HG03342 (cell line): ENCODE data around the gene GLIS2.

ENCODE experiments used
- ATAC-seq: cut with Tn5 transposase; IDR thresholded peaks from one replicate; pipeline ENCODE4 v1.9.1; 2021; ENCODE audit warnings: mild to moderate bottlenecking, moderate library complexity; ENCODE audit not compliant: unreplicated experiment

The GLIS2 gene

DNA sequence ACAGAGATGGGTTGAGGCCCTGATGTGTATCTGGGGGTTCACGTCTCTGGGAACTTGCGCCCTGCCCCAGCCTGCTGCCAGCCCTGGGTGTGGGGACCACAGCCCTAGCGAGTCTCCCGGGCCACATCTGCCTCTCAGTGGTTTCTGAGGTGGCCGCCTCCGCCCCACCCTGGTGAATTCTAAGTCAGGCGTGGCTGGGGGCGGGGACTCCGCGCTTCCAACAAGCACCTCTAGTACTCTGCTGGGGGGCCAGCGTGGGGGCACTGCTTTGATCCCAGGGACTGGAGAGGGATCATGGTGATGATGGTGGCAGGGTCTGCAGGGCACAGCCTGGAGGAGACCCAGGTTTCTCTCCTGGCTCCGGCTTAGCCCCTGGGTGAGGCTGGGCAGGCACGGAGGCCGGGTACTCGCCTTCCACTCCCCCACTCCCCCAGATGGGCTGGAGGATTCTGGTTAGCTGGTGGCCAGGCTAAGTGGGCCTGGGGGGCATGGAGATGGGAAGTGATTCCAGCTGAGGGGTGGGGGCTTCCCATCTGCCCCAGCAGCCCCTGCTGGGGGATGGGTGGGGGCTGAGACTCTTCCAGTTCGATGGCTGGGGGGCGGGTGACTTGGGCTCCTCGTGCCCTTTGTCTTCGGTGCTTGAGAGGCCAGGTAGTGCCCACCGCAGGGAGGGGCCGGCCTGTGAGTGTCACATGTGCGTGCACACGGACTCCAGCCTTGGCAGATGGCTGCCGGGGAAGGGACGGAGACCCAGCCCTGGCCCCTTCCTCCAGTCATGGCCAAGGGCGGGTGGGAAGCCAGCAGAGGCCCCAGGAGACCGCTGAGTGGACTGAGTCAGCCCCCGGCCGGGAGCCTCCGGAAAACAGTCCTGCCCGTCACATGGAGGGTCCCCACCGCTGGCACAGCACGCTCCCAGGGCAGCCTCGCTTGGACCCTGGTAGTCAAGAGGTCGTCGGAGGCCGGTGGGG lies 3.9 kb downstream of the GLIS2 start:
- no peak for ATAC-seq

GRCh38 chr16:4320571-4321137 lies 4.8 kb downstream of the GLIS2 start:
- no peak for ATAC-seq

- ATAC-seq = no peak
Observed at GRCh38 chr16:4321286-4322120, 5.6 kb downstream of the GLIS2 start.

DNA sequence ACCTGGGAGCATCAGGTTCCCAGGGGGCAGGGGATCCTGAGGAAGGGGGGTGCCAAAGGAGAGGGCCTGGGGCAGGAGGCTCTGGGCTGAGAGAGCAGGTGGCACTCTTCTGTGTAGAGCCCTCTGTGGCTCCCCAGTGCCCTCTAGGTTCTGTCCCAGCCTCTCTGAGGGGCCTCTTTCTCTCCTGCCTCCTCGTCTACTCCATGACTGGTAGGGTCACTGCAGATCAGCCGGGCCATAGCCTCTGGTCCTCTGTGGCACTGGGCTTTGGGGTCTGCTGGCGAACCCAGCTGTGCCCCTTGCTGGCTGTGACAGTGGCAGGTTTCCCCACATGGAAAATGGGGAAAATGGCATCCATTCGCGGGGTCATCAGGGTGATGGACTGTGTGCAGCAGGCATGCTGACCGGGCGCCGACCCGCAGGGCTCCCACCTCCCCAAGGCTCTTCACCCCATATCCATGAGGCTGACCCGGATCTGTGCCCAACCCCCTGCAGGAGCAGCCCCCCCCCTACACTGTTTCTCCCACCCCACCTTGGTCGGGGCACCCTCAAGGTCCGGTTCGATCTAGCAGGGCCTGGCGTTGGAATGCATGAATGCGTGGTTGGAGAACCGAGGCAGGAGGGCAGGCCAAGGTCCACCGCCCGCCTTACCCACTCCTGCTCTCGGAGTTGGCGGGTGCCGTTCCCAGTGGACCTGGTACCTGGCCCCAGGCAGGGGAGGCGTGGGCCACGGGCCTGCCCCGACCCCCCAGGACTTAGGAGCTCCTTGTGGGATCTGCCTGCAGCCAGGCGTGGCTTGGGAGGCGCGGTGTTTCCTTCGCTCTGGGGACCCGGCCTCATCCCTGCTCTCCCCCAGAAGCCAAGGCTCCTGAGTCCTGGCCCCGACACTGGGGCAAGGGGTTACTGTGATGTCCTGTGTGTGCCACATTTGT lies 6.5 kb downstream of the GLIS2 start:
- ATAC-seq = no peak

DNA sequence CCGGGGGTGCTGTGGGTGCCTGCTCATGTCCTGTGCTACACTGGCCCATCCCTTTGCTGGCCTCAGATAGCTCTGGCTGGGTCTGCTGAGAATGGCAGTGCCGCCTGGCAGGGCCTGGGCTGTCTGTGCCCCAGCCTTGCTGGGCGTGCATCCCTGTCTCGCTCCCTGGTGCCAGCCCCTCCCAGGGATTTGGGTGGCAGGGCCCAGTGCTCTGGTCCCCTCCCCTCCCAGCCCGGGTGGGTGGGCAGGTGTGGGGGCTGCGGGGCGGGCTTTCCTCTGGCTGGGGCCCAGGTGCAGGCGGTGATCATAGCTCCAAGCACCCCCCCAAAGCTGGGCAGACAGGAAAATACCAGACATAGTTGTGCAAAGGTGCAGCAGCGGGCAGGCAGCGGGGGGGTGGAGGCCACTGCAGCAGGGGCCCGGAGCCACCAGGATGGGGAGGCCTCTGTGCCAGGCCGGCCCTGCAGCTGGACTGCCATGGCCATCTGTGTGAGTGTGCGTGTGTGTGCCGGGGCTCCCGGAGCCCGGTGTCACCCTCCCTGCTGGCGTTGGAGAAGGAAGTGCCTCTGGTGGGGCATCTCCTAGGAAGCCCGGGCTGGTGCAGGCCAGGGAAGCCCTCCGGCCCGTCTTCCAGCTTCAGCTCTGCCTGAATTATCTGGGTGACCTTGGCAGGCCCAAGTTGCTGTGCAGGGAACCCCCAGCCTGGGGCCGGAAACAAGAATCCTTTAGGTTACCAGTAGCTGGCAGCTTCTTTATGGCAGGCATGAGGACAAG lies 7.4 kb downstream of the GLIS2 start:
- ATAC-seq = no peak

- no peak for ATAC-seq
Observed at GRCh38 chr16:4323845-4324488, 8.1 kb downstream of the GLIS2 start.

GRCh38 chr16:4324492-4325252 lies 8.8 kb downstream of the GLIS2 start:
- ATAC-seq = no peak

GRCh38 chr16:4325253-4325758 lies 9.4 kb downstream of the GLIS2 start:
- ATAC-seq = no peak

GRCh38 chr16:4327386-4328045 lies 11.6 kb downstream of the GLIS2 start:
- no peak for ATAC-seq

GRCh38 chr16:4328046-4328781 lies 12.3 kb downstream of the GLIS2 start:
- no peak for ATAC-seq

- no peak for ATAC-seq
Observed at GRCh38 chr16:4328782-4329775, 13.2 kb downstream of the GLIS2 start.

DNA sequence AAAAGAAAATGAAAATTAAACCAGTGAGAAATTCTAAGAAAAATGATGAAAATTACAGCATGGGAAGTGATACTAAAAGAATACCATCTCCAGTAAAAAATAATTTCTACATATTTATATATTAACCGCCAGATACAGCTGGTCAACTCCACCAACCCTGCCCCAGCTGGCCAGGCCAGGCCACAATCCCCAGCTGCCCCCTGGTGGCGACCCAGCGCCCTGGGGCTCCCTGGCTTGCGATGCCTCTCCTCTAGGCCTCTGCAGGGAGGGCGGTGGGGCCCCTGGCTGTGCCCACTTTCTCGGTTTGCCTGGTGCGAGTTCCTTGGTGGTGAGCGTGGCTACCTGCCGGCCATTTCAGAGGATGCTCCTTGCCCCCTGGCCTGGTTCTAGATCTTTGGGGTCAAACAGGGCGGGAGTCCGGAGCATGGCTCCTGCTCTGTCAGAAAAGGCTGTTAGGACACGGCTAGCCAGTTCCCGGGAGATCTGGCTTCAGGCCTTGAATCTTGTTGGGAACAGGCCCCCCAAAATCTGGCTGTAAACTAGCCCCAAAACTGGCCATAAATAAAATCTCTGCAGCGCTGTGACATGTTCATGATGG lies 14.5 kb downstream of the GLIS2 start:
- no peak for ATAC-seq

- ATAC-seq = no peak
Observed at GRCh38 chr16:4332083-4332482, 16.2 kb downstream of the GLIS2 start.

DNA sequence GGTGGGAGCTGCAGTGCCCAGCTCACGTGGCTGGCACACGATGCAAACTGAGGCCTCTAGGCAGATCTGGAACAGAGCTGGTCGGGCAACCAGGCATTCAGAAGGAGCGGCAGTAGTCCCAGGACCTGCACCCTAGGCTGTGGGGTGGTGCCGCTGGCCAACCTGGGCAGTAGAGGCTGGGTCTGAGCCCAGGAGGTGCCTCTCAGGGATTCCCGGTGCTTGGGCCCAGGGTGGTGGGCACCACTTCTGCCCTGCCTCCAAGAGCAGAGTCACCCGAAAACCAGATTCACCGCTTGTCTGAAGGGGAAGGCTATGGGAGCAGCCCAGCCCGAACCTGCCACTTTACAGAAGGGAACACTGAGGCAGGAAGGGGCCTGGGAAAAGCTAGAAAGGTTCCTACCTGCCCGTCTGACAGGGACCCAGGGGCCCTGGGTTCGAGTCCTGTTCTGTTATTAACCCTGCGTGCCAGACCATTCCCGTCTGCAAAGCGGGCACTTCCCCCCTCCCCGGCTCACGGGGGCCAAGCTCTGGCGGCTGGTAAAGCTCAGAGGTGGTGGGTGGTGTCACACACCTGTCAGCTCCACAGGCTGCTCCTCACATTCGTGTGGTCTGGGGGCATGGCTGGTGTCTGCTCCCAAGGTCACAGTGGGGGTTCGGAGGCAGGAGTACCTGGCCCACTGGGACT lies 16.9 kb downstream of the GLIS2 start:
- no peak for ATAC-seq

GRCh38 chr16:4333308-4333638 lies 17.4 kb downstream of the GLIS2 start:
- ATAC-seq = no peak
